Measurements from ENCODE around the gene RUFY4. TPM values are rescaled to one million over a fixed set of nuclear protein-coding genes. Genes with fewer than 3 reads are reported as not detected.

Gene RUFY4
- total and polyA plus RNA-seq, 2 of the 13 experiments (the other 11 are each of a cell fraction or from before 2014, with no cell fraction given), result not detected

GRCh38 chr2:218074031-218074430, 5.0 kb downstream of the RUFY4 start (continued):
- no peak for TF ChIP-seq ZNF253 (CRISPR knock-in tag; IDR thresholded peaks at IDR 0.05; ENCODE audit: borderline replicate concordance)
- no peak for TF ChIP-seq RBM22 (optimal IDR thresholded peaks at IDR 0.05; ENCODE audit: low read length)
- peak; percentile 84 for TF ChIP-seq XRCC5 (optimal IDR thresholded peaks at IDR 0.05; ENCODE audit: low read length)
- no peak for TF ChIP-seq KDM6A (CRISPR knock-in tag; IDR thresholded peaks at IDR 0.05; ENCODE audit: low read depth)
- no peak for TF ChIP-seq USF2 (IDR thresholded peaks at IDR 0.05; ENCODE audit: low read depth, low read length)
- TF ChIP-seq USF2 (CRISPR knock-in tag; IDR thresholded peaks at IDR 0.05; ENCODE audit: borderline replicate concordance), result no peak
- no peak for TF ChIP-seq MED8 (CRISPR knock-in tag; IDR thresholded peaks at IDR 0.05; ENCODE audit: insufficient replicate concordance)
- no peak for TF ChIP-seq ZNF766 (CRISPR knock-in tag; IDR thresholded peaks at IDR 0.05; ENCODE audit: borderline replicate concordance)

- no peaks in the 10 kb centered on the region for H4K20me1 ChIP-seq (ENCODE audit: insufficient read depth, low read length)
- H3K4me2 ChIP-seq (ENCODE audit: low read depth, low read length), result no peak overlapping the region
- H3K9ac ChIP-seq (ENCODE audit: insufficient read depth, low read depth, low read length), result no peak overlapping the region
- H3K9me3 ChIP-seq (ENCODE audit: low read length), result no peaks in the 10 kb centered on the region
- H3K27me3 ChIP-seq (ENCODE audit: control insufficient read depth in 1 of 2, insufficient read depth in 2 of 2, low read length in 2 of 2), result peaks cover 8 to 70% of the 10 kb centered on the region in 2 experiments; a peak in 4 of 5 replicates
- no TSS peak for BruUV-seq (replicated peaks)
- H3K79me2 ChIP-seq (ENCODE audit: insufficient read depth, low read length), result no peaks in the 10 kb centered on the region
- no peak overlapping the region for H2AFZ ChIP-seq (ENCODE audit: low read length)
- in situ Hi-C loops (cut with HindIII; ENCODE audit: extremely low pct_ligation_motif_present, low pct_unique_long_range_greater_than_20kb) (no loop called here), intact Hi-C loops (cut with micrococcal nuclease; ENCODE audit: unreplicated experiment) (no loop called here)
- WGBS (ENCODE audit: low lambda C conversion rate), result 6% methylated on average over 7 of the region's 10 CpGs
- CTCF ChIA-PET (ENCODE audit: low intra/inter-chr PET ratio, low total read pairs), result no interaction called here
- DNase-seq (ENCODE audit: low spot score) (no peak), ATAC-seq (no peak), FAIRE-seq (no peak)
- no peak overlapping the region for H3K4me3 ChIP-seq (replicated peaks in 1 of 3; ENCODE audit: insufficient read depth in 1 of 3, low read depth in 2 of 3, low read length in 3 of 3)
- no peaks in the 10 kb centered on the region for H3K36me3 ChIP-seq (replicated peaks in 1 of 2; ENCODE audit: control insufficient read depth in 1 of 2, insufficient read depth in 2 of 2, low read length in 2 of 2)
- no peak overlapping the region for H3K27ac ChIP-seq (ENCODE audit: extremely low read length, insufficient read depth, low read length)
- POLR2A ChIA-PET, result no interaction called here
- TF ChIP-seq MNT (IDR thresholded peaks at IDR 0.05) (no peak), ZSCAN25 (CRISPR knock-in tag; IDR thresholded peaks at IDR 0.05) (0 out of 2 replicates have a peak, but pooled peaks have one; percentile 22), HNRNPL (IDR thresholded peaks at IDR 0.05; ENCODE audit: low read depth, low read length) (no peak)
- peaks cover 14% of the 10 kb centered on the region for H3K4me1 ChIP-seq (ENCODE audit: insufficient read depth, low read length)
Measured at GRCh38 chr2:218075975-218076811, 7.1 kb downstream of the RUFY4 start.
